NT2/D1 (cell line): ENCODE data around the gene SEL1L2.

Source experiments
- SUZ12 ChIP-seq: IDR thresholded peaks from 2 replicates; pipeline ENCODE4 v1.6.1; 2011; ENCODE audit not compliant: insufficient read length, insufficient read depth; ENCODE audit errors: extremely low read depth
- YY1 ChIP-seq: IDR thresholded peaks from 2 replicates; pipeline ENCODE4 v1.6.1; 2011; ENCODE audit not compliant: insufficient read length, insufficient read depth
- ZNF274 ChIP-seq: IDR thresholded peaks from 2 replicates; pipeline ENCODE4 v1.6.1; 2011; ENCODE audit warnings: mild to moderate bottlenecking, low read depth, low read length

GRCh38 chr20:13851279-13851678, 139.1 kb downstream of the SEL1L2 start:
- TF ChIP-seq SUZ12 = no peak
- TF ChIP-seq YY1 = no peak
- no peak for TF ChIP-seq ZNF274
